SK-N-SH treated with all-trans-retinoic acid at 6 μM for 48 hours (cell line): ENCODE measurements around the gene CRB3.

Source experiments
- ARNTL ChIP-seq: fragments of 450-650 bp; formaldehyde crosslinking; IDR thresholded peaks from 2 replicates; pipeline ENCODE4 v1.5.0; 2020; ENCODE audit warnings: low read depth, mild to moderate bottlenecking, moderate library complexity, borderline replicate concordance
- BACH2 ChIP-seq: fragments of 250-450 bp; sonication (Bioruptor Pico); IDR thresholded peaks from 2 replicates; pipeline ENCODE4 v1.9.0; 2021; ENCODE audit warnings: mild to moderate bottlenecking, borderline replicate concordance
- CREB5 ChIP-seq: fragments of 250-450 bp; sonication (Bioruptor Pico); IDR thresholded peaks from 2 replicates; pipeline ENCODE4 v1.5.1; 2020; ENCODE audit warnings: low read depth, mild to moderate bottlenecking, moderate library complexity
- CSRNP3 ChIP-seq: fragments of 250-450 bp; sonication (Bioruptor Pico); IDR thresholded peaks from 2 replicates; pipeline ENCODE4 v1.5.1; 2021; ENCODE audit warnings: mild to moderate bottlenecking, moderate library complexity
- PATZ1 ChIP-seq: fragments of 250-450 bp; sonication (Bioruptor Pico); IDR thresholded peaks from 2 replicates; pipeline ENCODE4 v1.8.0; 2020; ENCODE audit warnings: mild to moderate bottlenecking, moderate library complexity, borderline replicate concordance
- POU6F1 ChIP-seq: fragments of 250-450 bp; sonication (Bioruptor Pico); IDR thresholded peaks from 2 replicates; pipeline ENCODE4 v1.8.0; 2021; ENCODE audit warnings: low read depth, mild to moderate bottlenecking, moderate library complexity, borderline replicate concordance
- PPARA ChIP-seq: fragments of 250-450 bp; sonication (Bioruptor Pico); IDR thresholded peaks from 2 replicates; pipeline ENCODE4 v1.5.0; 2020; ENCODE audit warnings: mild to moderate bottlenecking, borderline replicate concordance
- TCF4 ChIP-seq: fragments of 250-450 bp; sonication (Bioruptor Pico); IDR thresholded peaks from 2 replicates; pipeline ENCODE4 v1.8.0; 2021; ENCODE audit warnings: mild to moderate bottlenecking, moderate library complexity, borderline replicate concordance
- TSHZ2 ChIP-seq: fragments of 250-450 bp; sonication (Bioruptor Pico); IDR thresholded peaks from 2 replicates; pipeline ENCODE4 v1.5.0; 2020; ENCODE audit warnings: mild to moderate bottlenecking, moderate library complexity
- ZC3H10 ChIP-seq: fragments of 250-450 bp; sonication (Bioruptor Pico); IDR thresholded peaks from 2 replicates; pipeline ENCODE4 v1.5.1; 2021; ENCODE audit warnings: mild to moderate bottlenecking, moderate library complexity
- ZFP3 ChIP-seq: fragments of 250-450 bp; sonication (Bioruptor Pico); IDR thresholded peaks from 2 replicates; pipeline ENCODE4 v1.5.0; 2020; ENCODE audit warnings: mild to moderate bottlenecking, moderate library complexity
- ZNF565 ChIP-seq: fragments of 450-650 bp; formaldehyde crosslinking; conservative IDR thresholded peaks from 2 replicates; pipeline ENCODE4 v1.5.0; 2020; ENCODE audit warnings: low read depth, mild to moderate bottlenecking, moderate library complexity

GRCh38 chr19:6416658-6417405, 47.2 kb upstream of the CRB3 start:
- no peak for TF ChIP-seq ZFP3 (CRISPR knock-in tag)
- TF ChIP-seq ZC3H10 = no peak
- no peak for TF ChIP-seq BACH2 (CRISPR knock-in tag)
- TF ChIP-seq ZNF565 (CRISPR knock-in tag) = no peak
- no peak for TF ChIP-seq PATZ1 (CRISPR knock-in tag)
- no peak for TF ChIP-seq CREB5 (CRISPR knock-in tag)
- no peak for TF ChIP-seq TCF4 (CRISPR knock-in tag)
- TF ChIP-seq ARNTL (CRISPR knock-in tag) = no peak
- TF ChIP-seq TSHZ2 (CRISPR knock-in tag) = no peak
- TF ChIP-seq CSRNP3 = no peak
- TF ChIP-seq PPARA = no peak
- no peak for TF ChIP-seq POU6F1 (CRISPR knock-in tag)
